Measurements from ENCODE around the gene KDM3B.

DNA sequence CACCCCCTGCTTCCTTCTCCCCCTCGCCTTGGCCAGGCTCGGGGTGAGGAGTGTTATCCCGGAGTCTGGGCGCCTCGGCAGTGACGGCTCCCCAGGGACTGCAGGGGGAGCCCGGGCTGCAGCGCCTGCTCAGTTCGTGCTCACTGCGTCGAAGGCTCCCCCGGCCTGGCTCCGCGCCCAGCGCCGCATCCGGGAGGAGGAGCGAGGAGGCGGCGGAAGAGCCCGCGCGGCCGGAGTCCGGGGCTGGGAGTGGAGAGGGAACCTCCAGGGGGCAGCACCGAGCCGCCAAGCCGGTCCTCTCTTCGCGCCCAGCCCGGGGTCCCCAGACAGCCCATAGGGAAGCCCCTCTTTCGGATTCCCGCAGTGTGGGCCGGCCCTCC is 111.5 kb downstream of the KDM3B start:
- TF ChIP-seq, protein P1, sequence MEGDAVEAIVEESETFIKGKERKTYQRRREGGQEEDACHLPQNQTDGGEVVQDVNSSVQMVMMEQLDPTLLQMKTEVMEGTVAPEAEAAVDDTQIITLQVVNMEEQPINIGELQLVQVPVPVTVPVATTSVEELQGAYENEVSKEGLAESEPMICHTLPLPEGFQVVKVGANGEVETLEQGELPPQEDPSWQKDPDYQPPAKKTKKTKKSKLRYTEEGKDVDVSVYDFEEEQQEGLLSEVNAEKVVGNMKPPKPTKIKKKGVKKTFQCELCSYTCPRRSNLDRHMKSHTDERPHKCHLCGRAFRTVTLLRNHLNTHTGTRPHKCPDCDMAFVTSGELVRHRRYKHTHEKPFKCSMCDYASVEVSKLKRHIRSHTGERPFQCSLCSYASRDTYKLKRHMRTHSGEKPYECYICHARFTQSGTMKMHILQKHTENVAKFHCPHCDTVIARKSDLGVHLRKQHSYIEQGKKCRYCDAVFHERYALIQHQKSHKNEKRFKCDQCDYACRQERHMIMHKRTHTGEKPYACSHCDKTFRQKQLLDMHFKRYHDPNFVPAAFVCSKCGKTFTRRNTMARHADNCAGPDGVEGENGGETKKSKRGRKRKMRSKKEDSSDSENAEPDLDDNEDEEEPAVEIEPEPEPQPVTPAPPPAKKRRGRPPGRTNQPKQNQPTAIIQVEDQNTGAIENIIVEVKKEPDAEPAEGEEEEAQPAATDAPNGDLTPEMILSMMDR (IDR thresholded peaks at IDR 0.05) = peak; percentile 83 to 94 (median 86)
- TF ChIP-seq POLR2A (IDR thresholded peaks at IDR 0.05) = peak; percentile 59 to 82

Measured in uterus (tissue), 2 donors.